Measurements from ENCODE around the gene ZNF362.
A peak's percentile ranks its signal among the peaks of the same experiment; 100 is the strongest.

Gene ZNF362

DNA sequence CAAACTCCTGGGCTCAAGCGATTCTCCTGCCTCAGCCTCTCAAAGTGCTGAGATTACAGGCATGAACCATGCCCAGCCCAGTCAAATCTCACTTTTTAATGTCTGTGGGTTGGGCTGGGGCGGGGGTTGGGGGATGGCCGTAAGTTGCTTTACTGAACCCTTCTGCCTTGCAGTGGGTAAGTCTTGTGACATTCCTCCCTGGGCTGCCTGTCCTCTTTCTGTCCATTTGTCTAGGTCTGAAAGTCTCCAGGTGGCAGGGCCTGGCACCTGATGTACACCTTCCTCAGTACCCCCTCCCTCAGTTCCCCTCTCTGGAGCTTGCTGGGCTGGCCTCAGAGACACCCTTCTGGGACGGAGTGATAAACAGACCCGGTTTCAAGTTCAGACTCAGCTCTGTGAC is 13.3 kb downstream of the ZNF362 start:
- no peak for DNase-seq

DNA sequence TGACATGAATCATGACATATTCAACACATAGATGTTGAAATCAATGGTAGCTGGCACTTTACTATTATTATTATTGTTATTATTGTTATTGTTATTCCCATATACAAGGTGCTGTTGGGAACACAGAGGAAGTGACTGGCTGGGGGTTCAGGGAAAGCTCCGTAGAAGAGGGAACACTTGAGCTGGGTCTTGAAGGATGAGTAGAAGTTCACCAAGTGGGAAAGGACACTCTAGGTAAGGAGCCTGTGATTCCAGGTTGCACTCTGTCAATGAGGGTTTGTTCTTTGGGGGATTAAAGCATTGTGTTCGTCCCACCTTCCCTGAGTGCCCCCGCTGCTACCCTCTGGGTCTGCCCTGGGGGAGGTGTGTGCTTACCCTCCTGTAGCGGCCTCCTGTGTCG is 14.1 kb downstream of the ZNF362 start:
- no peak for DNase-seq

DNA sequence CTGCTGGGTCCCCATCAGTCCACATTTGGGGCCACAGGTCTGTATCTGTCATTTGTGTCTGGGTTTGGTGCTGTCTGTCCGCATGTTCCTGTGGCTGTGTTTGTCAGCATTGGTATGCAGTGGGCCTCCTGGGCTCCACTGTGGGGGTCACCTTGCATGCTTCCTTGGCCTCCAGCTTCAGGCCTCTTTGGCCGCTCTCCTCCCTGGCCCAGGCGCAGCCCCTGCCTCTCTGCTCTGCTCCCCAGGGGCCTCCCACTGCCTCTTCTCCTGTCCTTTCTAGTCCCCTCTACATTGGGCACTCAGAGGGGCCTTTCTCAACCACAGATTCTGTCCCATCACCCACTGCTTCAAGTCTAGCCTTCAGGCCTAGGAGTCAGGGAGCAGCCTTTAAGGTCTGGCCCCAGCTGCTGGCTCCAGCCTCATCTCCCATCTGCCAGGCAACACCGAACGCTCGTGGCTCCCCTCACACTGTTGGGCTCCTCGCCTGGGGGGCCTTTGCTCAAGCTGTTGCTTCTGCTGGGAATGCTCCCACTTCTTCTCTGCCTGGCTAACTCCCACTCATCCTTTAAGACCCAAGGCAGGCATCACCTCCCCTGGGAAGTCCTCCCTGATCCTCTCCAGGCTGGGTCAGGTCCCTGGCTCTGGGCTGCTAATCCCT is 14.6 kb downstream of the ZNF362 start:
- no peak for DNase-seq

DNA sequence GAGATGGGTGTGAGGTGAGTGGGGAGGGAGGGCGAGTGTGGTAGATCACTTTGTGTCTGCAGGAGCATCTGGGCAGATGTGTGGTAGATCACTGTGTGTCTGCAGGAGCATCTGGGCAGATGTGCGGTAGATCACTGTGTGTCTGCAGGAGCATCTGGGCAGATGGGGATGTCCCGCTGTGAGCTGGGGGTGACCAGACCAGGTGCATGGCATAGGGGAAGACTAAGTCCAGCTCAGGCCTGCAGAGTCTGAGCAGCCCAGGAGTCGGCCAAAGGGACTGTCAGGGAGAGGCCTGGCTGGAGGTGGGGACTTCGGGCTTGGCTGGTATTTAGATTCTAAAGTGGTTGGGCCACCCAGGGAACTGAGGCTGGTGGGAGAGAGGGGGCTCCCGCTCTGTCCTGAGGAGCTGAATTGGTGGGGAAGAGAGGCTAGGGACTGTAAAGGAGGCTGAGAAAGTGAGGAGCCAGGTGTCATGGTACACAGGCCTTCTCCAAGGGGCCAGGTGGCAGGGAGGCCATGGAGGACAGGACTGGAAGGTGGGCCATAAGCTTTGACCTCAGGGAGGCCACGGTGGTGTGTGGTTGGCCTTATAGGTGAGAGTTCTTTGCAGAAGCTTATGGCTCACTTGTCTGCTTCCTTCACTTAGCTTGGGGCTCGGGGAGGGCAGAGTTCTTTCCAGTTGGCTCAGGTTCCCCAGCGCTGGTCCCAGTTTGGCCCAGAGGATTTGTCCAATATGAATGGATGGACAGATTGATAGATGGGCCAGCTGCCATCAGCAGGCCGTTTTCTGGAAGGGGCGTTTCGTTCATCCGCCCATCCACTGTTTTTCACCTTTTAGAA is 15.6 kb downstream of the ZNF362 start:
- DNase-seq = no peak

DNA sequence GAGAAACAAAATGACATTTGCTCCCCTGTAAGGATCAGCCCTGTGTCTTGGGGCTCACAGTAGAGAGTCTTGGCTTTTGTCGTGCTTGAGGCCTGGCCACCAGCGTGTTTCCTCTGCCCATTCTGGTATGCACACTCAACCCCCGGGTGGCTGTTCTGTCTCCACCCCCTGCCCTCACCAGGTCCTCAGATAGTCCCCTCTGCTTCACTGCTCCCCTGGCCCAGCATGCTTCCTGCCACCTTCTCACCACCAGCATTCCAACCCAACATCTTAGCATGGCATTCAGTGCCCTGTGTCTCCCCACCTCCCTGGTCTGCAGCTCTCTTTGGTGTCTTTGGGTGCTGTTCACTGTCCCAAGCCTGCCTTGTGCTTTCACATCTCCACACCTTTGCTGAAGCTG is 16.2 kb downstream of the ZNF362 start:
- no peak for DNase-seq

DNA sequence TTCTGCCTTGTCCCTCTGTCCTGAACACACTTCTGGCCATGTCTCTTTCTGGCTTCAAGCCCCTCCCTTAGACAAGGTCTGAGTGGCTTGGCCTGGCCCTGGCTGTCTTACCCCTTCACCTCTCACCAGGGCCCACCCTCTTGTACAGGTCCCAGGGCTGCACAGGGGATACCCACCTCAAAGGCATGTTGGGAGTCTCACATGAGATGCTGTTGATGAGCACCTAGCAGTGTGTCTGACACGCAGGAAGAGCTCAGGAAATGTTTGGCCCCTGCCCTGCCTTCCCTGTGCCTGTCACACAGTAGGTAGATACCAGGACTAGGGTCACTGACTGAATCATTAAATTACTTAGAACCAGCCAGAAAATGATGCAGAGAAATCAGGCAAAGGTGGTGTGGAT is 16.6 kb downstream of the ZNF362 start:
- DNase-seq = no peak

DNA sequence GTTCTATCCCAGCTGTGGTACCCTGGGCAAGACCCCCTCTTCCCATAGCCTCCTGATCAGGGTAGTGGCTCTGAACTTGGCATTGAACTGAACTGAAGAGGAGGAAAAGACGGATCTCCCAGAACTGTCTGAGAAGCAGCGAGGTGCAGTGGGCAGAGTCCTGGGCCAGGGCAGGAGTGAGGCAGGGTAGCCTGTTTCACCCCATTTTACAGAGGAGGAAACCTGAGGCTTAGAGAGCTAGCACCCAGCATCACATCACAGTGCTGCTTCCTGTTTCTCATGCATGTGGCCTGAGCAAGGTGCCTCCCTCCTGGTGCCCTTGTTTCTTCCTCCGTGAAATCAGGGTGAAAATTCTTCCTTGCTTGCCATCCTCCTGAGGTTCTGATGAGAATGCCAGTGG is 17.1 kb downstream of the ZNF362 start:
- no peak for DNase-seq

DNA sequence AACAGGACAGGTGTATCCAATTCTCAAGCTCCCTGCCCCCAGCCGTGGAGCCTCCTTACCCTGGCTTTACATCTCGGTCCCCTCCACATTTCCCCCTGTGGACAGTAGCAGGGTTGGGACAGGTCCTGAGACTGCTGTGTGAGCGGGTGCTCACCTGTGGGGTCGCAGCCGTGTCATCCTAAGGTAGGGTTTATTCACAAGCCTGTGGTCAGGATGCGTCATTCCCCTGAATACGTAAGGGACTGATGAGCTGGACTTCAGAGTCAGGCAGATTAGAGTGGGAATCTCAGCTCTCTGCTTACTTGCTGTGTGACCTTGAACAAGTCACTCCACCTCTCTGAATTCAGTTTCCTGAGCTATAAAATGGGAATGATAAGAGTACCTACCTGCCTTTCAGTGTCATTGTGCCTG is 17.7 kb downstream of the ZNF362 start:
- DNase-seq = no peak

DNA sequence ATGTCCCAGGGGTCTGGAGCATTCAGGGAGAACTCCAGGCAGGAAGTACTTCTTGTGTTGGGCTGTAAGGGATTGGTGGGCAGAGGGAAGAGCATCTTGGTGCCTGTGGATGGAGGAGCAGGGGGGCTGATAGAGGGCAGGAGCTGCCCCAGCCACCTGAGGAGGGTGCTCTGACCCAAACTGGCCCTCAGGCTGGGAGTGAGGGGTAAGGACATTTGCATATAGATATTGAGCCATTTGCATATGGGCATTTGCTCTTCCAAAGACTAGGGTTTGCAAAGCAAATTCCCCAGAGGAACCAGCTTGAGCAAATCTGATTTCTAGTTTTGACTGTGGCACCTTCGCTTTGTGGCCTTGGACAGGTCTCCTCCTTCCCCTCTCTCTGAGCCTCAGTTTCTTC is 18.2 kb downstream of the ZNF362 start:
- DNase-seq = no peak

DNA sequence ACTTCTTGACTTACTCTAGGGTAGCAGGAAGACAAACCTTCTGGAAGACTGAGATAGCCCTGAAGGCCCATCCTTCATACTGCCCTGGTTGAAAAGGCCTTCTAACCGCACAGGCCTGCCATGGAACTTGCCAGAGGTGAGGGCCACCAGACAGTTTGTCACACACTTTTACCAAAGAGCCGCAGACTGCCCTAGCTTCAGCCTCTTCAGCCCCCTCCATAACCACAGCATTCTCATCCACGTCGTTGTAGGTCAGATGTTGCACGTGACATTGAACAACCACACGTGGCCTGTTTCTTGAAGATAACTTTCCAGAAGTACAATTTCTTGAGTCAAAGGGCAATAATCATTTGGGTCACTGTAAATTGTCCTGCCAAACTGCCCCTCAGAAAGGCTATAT is 18.9 kb downstream of the ZNF362 start:
- DNase-seq = no peak

DNA sequence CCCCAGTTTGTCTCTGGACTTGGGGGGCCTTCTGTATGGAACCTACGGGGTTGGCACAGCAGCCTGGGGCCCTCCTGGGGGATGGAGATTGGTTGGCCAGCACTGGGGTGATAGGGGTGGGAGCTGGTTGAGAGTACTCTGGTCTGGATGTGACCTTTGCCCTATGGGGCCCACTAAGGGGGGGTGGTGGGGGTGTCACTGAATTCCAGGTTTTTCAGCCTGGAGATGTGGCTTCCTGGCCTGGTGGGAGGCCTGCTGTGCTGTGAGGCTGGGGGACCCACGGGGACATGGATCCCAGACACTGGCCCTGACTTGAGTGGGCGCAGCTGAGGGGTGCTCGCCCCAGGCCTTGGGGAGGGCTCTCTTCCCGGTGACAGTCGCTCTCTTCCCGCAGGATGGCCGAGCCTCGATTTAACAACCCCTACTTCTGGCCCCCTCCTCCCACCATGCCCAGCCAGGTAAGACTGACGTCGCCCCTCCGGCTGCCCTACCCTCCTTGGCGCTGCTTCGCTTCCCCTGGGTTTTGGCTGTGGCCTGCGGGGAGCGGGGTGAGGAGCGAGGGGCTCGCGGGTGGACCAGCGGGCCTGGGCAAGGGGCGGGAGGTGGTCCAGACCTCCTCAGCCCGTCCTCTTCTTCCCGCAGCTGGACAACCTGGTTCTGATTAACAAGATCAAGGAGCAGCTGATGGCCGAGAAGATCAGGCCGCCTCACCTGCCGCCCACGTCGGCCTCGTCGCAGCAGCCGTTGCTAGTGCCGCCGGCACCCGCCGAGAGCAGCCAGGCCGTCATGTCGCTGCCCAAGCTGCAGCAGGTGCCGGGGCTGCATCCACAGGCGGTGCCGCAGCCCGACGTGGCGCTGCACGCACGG is 19.6 kb downstream of the ZNF362 start:
- DNase-seq = no peak

DNA sequence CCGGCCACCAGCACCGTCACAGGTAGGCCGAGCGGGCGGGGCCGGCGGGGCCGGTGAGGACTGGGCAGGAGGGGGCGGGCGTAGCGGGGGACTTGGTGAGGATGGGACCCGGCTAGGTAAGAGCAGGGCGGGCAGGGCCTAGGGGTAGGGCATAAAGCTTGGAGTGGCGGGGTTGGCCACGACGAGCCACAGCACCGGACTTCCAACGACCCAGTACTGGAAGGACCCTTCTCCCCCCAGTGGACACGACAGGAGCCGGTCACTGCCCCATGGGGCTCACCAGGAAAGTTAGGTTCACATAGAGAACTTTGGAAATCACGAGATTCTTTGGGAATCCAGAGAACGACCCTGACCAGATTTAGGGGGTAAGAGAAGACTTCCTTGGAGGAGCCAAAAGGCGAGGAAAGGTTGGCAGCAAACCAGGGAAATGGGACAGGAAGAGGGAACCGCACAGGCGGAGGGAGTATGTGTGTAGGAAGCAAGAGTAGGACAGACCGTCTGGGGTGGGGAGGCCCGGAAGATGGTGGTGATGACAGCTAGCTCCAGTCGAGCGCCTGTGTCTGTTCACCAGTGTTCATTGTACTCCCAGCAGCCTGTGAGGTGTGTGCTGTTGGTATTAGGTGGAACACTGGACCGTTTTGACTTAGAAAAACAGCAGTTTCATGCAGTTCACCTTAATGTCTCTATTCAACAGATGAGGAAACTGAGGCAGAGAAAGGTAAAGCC is 20.4 kb downstream of the ZNF362 start:
- DNase-seq = no peak

DNA sequence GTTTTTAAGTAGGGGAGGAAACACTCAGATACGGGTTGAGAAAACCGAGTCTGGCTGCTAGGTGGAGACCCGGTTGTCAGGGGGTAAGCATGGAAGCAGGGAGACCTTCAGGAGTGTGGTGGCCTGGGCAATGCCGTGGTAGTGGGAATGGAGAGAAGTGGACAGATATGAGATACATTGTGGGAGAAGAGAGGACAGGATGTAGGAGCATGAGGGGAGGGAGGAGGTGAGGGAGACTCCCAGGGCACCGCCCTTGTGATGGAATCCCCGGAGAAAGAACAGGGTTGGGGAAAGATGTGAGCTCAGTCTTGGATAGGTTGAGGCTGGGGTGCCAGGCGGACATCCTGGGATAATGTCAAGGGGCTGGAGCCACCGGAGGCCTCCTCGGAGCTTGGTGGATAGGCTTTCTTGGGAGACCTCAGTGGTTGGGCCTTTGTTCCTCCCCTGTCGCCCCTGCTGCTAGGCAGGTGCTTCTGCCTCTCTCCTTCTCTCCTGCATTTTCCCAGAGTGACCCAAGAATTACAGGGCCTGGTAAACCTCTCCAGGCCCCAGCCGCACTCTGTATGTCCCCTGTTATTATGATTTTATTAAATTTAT is 21.3 kb downstream of the ZNF362 start:
- DNase-seq = no peak

DNA sequence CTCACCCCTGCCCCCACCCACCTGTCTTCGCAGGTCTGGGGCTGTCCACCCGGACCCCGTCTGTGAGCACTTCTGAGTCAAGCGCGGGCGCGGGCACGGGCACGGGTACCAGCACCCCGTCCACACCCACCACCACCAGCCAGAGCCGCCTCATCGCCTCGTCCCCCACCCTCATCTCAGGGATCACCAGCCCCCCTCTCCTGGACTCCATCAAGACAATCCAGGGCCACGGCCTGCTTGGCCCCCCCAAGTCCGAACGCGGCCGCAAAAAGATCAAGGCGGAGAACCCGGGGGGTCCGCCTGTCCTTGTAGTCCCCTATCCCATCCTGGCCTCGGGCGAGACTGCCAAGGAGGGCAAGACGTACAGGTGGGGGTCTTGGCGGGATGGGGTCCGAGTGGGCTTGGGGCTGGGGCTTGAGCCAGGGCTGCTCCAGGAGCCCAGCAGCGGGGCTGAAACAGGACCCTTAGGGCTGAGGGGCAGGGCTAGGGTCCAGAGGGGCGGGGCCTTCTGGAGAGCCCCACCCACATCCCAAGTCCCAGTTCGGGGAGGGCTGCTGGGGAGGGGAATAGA is 23.9 kb downstream of the ZNF362 start:
- DNase-seq = no peak

DNA sequence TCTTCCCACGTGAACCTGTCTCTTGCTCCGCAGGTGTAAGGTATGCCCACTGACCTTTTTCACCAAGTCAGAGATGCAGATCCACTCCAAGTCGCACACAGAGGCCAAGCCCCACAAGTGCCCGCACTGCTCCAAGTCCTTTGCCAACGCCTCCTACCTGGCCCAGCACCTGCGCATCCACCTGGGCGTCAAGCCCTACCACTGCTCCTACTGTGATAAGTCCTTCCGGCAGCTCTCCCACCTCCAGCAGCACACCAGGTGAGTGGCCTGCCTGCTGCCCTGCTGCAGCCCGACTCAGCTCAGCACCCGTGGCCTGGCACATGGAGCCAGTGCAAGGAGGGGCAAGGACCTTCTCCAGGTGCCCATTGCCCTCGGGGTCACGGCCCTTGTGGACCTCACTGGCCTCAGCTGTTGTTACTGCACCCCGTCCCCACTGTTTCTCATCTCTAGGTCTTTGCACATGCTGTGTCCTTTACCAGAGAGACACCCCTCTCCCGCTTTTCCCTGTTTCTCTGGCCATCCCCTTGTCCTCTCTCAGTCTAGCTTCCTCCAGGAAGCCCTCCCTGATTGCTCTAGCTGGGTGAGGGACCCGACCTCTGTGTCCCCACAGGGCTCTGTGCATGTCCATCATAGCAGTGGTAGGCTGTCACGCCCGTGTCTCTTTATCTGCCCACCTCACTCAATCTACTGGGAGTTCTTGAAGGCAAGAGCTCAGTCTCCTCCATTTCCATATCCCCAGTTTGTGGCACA is 25.4 kb downstream of the ZNF362 start:
- DNase-seq = no peak

DNA sequence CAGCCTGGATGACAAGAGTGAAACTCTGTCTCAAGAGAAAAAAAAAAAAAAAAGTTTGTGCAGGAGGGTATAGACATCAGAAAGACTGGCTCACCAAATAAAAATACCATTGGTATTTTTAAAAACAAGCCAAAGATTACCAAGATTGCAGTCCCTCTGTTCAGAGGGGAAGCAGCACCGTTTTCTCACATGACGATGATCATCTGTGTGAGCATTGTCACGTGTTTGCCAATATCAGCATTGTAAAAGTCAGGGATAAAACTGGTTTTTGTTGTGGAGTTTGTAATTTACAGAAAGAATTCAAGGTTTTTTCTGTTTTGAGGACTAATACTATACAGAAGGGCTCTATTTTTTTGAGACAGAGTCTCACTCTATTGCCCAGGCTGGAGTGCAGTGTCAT is 26.5 kb downstream of the ZNF362 start:
- peak in 3 of 4 experiments; percentile 32 to 57 (median 48) for DNase-seq

DNA sequence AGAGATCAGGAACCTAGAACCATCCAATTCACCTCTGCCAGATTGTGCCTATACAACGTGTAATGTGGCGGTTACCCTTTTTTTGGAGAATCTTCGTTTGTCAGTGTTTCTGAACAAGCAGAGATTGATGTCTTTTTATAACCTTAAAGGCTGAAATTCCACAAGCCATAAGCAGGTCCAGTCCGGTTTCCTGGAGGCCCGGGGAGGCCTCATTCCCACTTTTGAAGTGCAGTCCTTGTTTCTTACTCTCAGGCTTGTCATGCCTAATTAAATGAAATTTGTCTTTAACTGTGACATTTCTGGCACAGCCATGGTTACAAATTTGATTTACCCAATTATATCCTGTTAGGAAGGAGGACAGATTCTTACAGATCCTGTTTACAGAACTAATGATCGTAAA is 27.8 kb downstream of the ZNF362 start:
- DNase-seq = no peak

DNA sequence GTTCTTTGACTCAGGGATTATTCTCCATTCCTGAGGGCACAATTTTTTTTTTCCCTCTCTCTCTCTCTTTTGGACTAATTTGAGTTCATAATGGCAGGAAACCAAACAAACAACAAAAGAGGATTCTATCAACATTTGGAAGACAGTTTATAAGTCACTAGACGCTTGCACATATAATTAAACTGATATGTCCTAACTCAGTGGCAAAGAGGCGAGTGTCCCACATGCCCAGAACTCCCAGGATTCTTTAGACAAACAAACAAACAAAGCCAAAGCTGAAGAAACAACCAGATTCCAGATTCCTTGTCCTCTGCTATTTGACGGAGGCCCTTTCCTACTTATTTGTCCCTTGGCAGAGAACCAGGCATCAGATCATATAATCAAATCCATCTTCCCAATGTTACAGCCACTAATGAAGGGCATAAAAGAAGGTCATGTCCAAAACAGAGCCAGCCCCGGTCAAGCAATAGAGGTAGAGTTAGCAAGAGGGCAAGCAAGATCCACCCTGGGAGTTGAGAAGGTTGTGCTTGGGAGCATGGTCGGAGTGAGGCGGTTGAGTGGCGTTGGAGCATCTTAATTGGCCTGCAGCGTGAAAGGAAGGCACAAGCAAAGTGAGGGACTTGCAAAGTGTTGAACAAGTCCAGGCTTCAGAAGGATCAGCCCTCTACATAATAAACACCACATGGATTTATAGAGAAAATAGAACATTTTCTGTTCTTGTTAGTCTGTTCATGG is 30.3 kb downstream of the ZNF362 start:
- no peak for DNase-seq

DNA sequence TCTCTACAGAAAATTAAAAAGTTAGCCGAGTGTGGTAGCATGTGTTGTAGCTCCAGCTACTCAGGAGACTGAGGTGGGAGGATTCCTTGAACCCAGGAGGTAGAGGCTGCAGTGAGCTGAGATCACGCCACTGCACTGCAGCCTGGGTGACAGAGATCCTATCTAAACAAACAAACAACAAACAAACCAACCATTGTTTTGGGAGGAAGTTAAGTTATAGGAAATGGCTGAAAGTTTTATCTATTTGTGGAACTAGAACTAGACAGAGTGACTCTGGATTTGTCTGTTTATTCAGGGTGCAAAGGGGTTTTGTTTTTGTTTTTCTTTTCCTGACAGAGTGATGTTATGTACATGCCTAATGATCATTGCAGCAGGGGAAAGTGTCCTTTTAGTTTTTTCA is 31.0 kb downstream of the ZNF362 start:
- no peak for DNase-seq

Data from suppressor macrophage (primary cell).